Mesothelial cell of epicardium (in vitro differentiated cells): ENCODE data around the gene PCDHA11. TPM values are rescaled to one million over a fixed set of nuclear protein-coding genes. Genes with fewer than 3 reads are reported as not detected.

Experiments used
- DNase-seq, 2 experiments: peaks; one replicate each; pipeline ENCODE4 v3.0.0; 2021; ENCODE audit warnings: low spot score in 2 of 2; ENCODE audit not compliant: unreplicated experiment in 2 of 2
- H3K27ac Mint-ChIP-seq: 2 replicates; pipeline ENCODE4 v1.8.0; 2021; ENCODE audit warnings: mixed read lengths
- H3K27me3 Mint-ChIP-seq: 2 replicates; pipeline ENCODE4 v1.8.0; 2021; ENCODE audit warnings: low read depth, mixed read lengths
- H3K36me3 Mint-ChIP-seq: 2 replicates; pipeline ENCODE4 v1.8.0; 2021; ENCODE audit warnings: mixed read lengths
- H3K4me1 Mint-ChIP-seq: 2 replicates; pipeline ENCODE4 v1.8.0; 2021; ENCODE audit warnings: mixed read lengths
- H3K4me3 Mint-ChIP-seq: 2 replicates; pipeline ENCODE4 v1.8.0; 2021; ENCODE audit warnings: mild to moderate bottlenecking, moderate library complexity, mixed read lengths
- H3K9me3 Mint-ChIP-seq: 2 replicates; pipeline ENCODE4 v1.8.0; 2021; ENCODE audit warnings: mixed read lengths
- CTCF ChIP-seq: fragments of 200-600 bp; sonication (generic); IDR thresholded peaks from one replicate; pipeline ENCODE4 v1.5.0; 2021; ENCODE audit warnings: antibody characterized with exemption; ENCODE audit not compliant: unreplicated experiment
- total RNA-seq: library from RNA; stranded (reverse); gene quantifications from 3 replicates; pipeline ENCODE4 v1.2.1, GENCODE V29; 2021

The PCDHA11 gene
- total RNA-seq, 1 donor from 2014 or later: 12.8 TPM

GRCh38 chr5:140883373-140883772, 14.6 kb downstream of the PCDHA11 start:
- Mint-ChIP-seq H3K27ac (no peak overlapping the region), H3K36me3 (peaks cover 59% of the 10 kb centered on the region), H3K4me3 (no peak overlapping the region), H3K27me3 (no peaks in the 10 kb centered on the region), H3K9me3 (peaks cover 46% of the 10 kb centered on the region), H3K4me1 (no peaks in the 10 kb centered on the region)
- no peak for TF ChIP-seq CTCF
- DNase-seq: no peak

- no peak overlapping the region for H3K27ac Mint-ChIP-seq
- H3K4me3 Mint-ChIP-seq: no peak overlapping the region
- no peak for TF ChIP-seq CTCF
- no peak for DNase-seq
- no peaks in the 10 kb centered on the region for H3K27me3 Mint-ChIP-seq
- H3K36me3 Mint-ChIP-seq: peaks cover 53% of the 10 kb centered on the region
- H3K9me3 Mint-ChIP-seq: peaks cover 41% of the 10 kb centered on the region
- H3K4me1 Mint-ChIP-seq: no peaks in the 10 kb centered on the region
These were observed 15.4 kb downstream of the PCDHA11 start for GRCh38 chr5:140883927-140884697.

- Mint-ChIP-seq H3K4me3 (no peak overlapping the region), H3K36me3 (peaks cover 51% of the 10 kb centered on the region), H3K27me3 (no peaks in the 10 kb centered on the region), H3K27ac (no peak overlapping the region), H3K9me3 (peaks cover 49% of the 10 kb centered on the region), H3K4me1 (no peaks in the 10 kb centered on the region)
- DNase-seq: no peak
- no peak for TF ChIP-seq CTCF
These were observed 47.6 kb downstream of the PCDHA11 start for GRCh38 chr5:140916325-140916724.

Other genes with a start within 250 kb of the PCDHA11 start
- 0.34 to 0.63 TPM (median 0.35 TPM) in 3 replicates for gene CD14, start 235.8 kb upstream of the PCDHA11 start, total RNA-seq
- 20.6 to 21.2 TPM (median 21.0 TPM) in 3 replicates for gene TMCO6, start 229.5 kb upstream of the PCDHA11 start, total RNA-seq
- 41.2 to 46.9 TPM (median 45.5 TPM) in 3 replicates for gene NDUFA2, start 221.3 kb upstream of the PCDHA11 start, total RNA-seq
- gene IK, start 221.1 kb upstream of the PCDHA11 start, total RNA-seq: 85.0 to 85.8 TPM (median 85.8 TPM) in 3 replicates
- 24.9 to 26.8 TPM (median 26.0 TPM) in 3 replicates for gene WDR55, start 204.1 kb upstream of the PCDHA11 start, total RNA-seq
- 3.3 to 3.9 TPM (median 3.5 TPM) in 3 replicates for gene DND1, start 195.4 kb upstream of the PCDHA11 start, total RNA-seq
- 73.7 to 77.2 TPM (median 76.9 TPM) in 3 replicates for gene HARS1, start 177.6 kb upstream of the PCDHA11 start, total RNA-seq
- 32.4 to 35.6 TPM (median 33.5 TPM) in 3 replicates for gene HARS2, start 177.5 kb upstream of the PCDHA11 start, total RNA-seq
- 49.8 to 52.2 TPM (median 50.7 TPM) in 3 replicates for gene ZMAT2, start 168.5 kb upstream of the PCDHA11 start, total RNA-seq
- gene PCDHA1, start 82.8 kb upstream of the PCDHA11 start, total RNA-seq: not detected in 3 replicates
- gene PCDHA2, start 74.1 kb upstream of the PCDHA11 start, total RNA-seq: 0.44 to 0.88 TPM (median 0.87 TPM) in 3 replicates
- gene PCDHA3, start 67.9 kb upstream of the PCDHA11 start, total RNA-seq: 0.31 to 0.40 TPM (median 0.32 TPM) in 3 replicates
- 18.8 to 20.9 TPM (median 19.8 TPM) in 3 replicates for gene PCDHA4, start 61.9 kb upstream of the PCDHA11 start, total RNA-seq
- 3.6 to 3.7 TPM (median 3.6 TPM) in 3 replicates for gene PCDHA5, start 47.3 kb upstream of the PCDHA11 start, total RNA-seq
- gene PCDHA6, start 41.0 kb upstream of the PCDHA11 start, total RNA-seq: 14.5 to 15.7 TPM (median 15.2 TPM) in 3 replicates
- gene PCDHA7, start 34.7 kb upstream of the PCDHA11 start, total RNA-seq: 4.2 to 5.5 TPM (median 4.5 TPM) in 3 replicates
- gene PCDHA8, start 27.8 kb upstream of the PCDHA11 start, total RNA-seq: 4.5 to 5.4 TPM (median 4.7 TPM) in 3 replicates
- 3.1 to 4.0 TPM (median 3.4 TPM) in 3 replicates for gene PCDHA9, start 20.6 kb upstream of the PCDHA11 start, total RNA-seq
- 18.6 to 20.1 TPM (median 19.8 TPM) in 3 replicates for gene PCDHA10, start 13.1 kb upstream of the PCDHA11 start, total RNA-seq
- 22.5 to 22.8 TPM (median 22.5 TPM) in 3 replicates for gene PCDHA12, start 6.4 kb downstream of the PCDHA11 start, total RNA-seq
- 5.4 to 6.1 TPM (median 5.8 TPM) in 3 replicates for gene PCDHA13, start 13.2 kb downstream of the PCDHA11 start, total RNA-seq
- 9.2 to 10.1 TPM (median 9.7 TPM) in 3 replicates for gene PCDHAC1, start 57.3 kb downstream of the PCDHA11 start, total RNA-seq
- 12.1 to 12.7 TPM (median 12.4 TPM) in 3 replicates for gene PCDHAC2, start 97.5 kb downstream of the PCDHA11 start, total RNA-seq
- gene PCDHB1, start 182.4 kb downstream of the PCDHA11 start, total RNA-seq: 0.16 to 0.18 TPM (median 0.16 TPM) in 3 replicates
- 116 to 127 TPM (median 118 TPM) in 3 replicates for gene PCDHB2, start 225.7 kb downstream of the PCDHA11 start, total RNA-seq
- 19.2 to 21.6 TPM (median 19.8 TPM) in 3 replicates for gene PCDHB3, start 231.5 kb downstream of the PCDHA11 start, total RNA-seq